GM21723 (cell line): ENCODE data around the gene CASS4.
A peak's percentile ranks its signal among the peaks of the same experiment; 100 is the strongest.
"Not testable (repeated sequence)": the region's sequence is repeated elsewhere in the genome, so short reads cannot be mapped to it uniquely, and the experiment has no call there.

Source experiments
- ATAC-seq: cut with Tn5 transposase; IDR thresholded peaks from one replicate; pipeline ENCODE4 v1.9.1; 2021; ENCODE audit warnings: mild to moderate bottlenecking, moderate library complexity; ENCODE audit not compliant: unreplicated experiment

CASS4 gene

GRCh38 chr20:56391596-56392131 is 20.4 kb upstream of the CASS4 start:
- peak; percentile 35 for ATAC-seq

DNA sequence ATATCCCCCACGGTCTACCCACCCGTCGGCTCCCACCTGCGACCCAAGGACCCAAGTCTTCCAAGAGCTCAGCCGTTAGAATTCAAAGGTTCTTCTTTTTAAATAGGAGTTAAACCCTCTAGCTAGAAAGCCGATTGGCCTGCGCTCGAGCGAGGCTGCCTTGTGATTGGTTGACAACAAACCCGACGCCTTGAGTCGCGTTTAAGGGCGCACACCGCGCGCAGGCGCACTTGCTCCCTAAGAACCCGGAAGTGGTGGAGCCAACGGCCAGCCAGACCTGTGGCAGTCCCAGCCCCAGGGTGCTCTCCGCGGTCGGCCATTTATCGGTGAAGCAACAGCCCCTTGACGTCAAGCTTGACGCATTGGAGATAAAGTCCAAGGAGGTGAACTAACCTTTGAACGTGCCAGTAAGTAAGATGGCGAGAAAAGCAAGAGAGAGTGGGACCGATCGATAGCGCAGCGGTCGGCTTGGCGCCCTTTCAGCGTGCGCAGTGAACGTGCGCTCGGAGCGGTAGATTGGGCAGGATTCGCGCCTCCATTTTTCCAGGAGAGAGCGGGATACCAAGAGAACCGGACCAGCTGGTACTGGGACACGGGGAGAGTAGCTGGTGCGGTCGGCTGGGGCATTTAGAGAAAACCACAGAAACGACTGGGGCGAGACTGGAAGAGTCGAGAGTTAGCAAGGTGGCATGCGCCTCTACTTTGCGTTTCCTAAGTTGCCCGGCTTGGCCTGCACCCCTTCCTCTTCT is 19.8 kb upstream of the CASS4 start, which contains the start of the genes AURKA and CSTF1:
AURKA (minus strand) TSS at position 84 of the 749 bp plus-strand sequence. CDS start 4,018 bp downstream, outside the sequence.
CSTF1 (plus strand) TSS at position 514 of the 749 bp plus-strand sequence. CDS start 2,908 bp downstream, outside the sequence.
- peak; percentile 93 for ATAC-seq

DNA sequence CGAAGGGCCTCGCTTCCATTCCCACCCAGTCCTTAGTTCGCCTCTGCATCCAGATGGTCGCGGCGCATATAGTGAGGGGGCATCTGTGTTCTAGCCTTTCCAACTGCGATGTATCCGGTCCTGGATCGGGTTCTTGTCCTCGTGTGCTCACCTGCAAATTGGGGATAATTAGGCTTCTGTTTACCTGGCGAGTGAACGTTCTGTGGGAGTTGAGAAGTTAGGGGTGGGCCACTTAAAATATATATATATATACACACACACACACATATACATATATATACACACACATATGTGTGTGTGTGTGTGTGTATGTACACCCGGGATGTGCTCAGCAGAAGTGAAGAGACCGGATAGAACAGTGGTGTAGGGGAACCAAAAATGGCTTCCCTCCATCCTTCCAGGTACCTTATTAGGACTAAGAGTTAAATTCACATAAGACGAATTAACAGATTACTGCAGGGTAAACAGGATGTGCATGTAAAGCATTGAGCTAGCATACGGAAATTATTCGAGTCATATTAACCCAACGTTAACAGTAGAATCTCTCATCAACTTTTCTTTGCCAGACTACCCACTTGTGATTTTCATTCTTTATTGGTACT is 19.1 kb upstream of the CASS4 start:
- peak; percentile 4 for ATAC-seq

- ATAC-seq: no peak
These were observed 18.4 kb upstream of the CASS4 start for GRCh38 chr20:56393653-56394052.

DNA sequence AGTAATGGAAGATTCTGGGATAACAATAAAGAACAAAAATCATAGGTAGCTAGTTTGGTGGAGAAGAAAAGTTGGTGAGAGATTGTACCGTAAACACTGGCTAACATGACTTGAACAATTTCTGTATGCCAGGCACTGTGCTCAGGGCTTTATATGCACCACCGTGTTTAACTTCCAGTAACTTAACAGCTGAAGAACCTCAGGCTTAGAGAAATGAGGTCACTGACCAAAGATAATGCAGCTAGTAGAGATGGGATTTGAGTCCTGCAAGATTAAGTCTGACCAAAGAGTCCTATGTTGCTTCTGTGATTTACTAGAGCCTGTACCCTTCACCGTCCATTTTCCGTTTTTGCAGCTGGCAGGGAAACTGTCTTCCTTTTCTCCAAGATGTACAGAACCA is 16.9 kb upstream of the CASS4 start:
- ATAC-seq: no peak

DNA sequence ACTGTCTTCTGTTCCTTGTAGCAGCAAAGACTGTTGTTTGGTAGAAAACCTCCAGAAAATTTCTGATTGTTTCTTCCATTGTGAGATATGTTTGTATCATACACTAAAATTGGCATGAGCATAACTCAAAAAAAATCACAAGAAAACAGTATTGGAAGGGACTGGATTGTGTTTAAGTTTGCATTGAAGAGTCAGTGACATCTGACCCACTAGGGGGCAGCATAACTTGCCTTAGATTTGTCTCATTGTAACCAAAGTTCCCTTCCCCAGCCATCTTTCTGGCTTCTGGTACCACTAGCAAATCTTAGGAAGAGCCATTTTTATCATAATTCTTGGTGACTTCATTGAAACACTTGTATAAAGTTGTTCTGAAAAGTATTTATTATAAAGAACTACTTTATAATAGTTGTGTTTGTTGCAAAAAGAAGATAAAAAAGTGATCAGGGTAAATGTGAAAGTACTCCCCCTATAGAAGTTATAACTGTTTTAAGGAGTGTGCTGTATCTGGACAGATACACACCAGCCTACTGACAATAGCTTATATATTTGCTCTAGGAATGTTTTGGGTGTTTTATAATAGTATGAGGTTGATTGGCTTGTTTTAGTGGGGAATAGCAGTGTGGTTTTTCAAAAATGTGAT is 11.9 kb upstream of the CASS4 start:
- peak; percentile 66 for ATAC-seq

- no peak for ATAC-seq
These were observed 8.6 kb upstream of the CASS4 start for GRCh38 chr20:56403465-56403864.

- ATAC-seq: not testable (repeated sequence)
These were observed 6.7 kb upstream of the CASS4 start for GRCh38 chr20:56405356-56405755.

DNA sequence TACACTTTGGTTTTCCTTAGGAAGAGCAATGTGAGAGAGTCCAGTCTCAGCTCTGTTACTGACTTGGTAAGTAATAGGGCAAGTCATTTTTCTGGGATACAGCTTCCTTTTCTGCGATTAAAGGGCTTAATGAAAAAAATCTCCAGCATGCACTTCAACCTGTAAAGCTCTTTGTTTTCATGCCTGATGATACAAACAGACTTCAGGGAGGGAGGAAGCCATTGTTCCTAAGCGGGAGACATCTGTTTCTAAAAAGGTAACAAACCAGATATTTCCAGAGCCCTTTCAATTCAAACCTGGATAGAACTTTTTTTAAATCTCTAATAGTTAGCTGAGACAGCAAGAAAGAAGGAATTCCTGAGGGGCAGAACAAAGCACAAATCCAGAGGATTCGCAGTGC is 5.2 kb upstream of the CASS4 start:
- no peak for ATAC-seq

- ATAC-seq: no peak
These were observed 2.5 kb upstream of the CASS4 start for GRCh38 chr20:56409521-56409920.

GRCh38 chr20:56409956-56410355 is 2.1 kb upstream of the CASS4 start:
- no peak for ATAC-seq

GRCh38 chr20:56411287-56411686 is 773 bp upstream of the CASS4 start:
- ATAC-seq: not testable (repeated sequence)

- no peak for ATAC-seq
These were observed 372 bp downstream of the CASS4 start for GRCh38 chr20:56412473-56412790.

GRCh38 chr20:56412949-56413348 is 889 bp downstream of the CASS4 start:
- ATAC-seq: no peak

DNA sequence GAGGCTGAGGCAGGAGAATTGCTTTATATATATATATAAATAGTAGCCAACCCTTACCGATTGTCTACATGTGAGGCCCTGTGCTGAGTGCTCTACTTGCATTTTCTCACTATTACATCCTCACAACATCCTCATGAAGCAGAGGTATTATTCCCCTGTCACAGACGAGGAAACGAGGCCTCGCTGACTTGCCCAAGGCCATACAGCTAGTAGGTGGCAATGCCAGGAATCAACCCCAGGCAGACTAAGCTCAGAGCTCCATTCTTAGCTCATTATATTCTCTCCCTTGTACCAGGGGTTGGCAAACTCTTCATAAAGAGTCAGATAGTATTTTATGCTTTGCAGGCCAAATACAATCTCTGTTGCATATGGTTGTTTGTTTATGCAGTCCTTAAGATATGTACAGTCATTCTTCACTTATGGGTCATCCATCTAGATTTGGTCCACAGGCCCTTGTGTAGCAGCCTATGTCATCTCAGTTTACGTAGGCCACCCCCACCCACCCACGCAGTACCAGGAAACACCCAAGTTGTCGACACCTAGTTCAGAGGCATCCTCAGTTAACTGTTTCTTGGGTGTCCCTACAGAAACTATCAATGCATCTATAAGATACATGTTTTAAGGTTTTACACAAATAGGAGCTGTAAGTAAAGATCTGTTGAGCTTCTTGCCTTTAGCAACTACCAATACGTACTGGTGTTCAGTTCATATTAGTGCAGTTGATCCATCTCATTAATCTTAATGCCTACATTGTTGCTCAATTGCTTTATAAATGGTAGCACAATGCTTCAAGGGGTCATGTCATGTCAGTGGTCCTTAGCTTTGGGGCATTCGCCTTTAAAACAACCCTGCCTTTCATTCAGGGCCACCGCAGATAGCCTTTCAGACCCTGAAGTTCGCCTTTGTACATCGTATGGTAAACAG is 3.0 kb downstream of the CASS4 start:
- no peak for ATAC-seq

DNA sequence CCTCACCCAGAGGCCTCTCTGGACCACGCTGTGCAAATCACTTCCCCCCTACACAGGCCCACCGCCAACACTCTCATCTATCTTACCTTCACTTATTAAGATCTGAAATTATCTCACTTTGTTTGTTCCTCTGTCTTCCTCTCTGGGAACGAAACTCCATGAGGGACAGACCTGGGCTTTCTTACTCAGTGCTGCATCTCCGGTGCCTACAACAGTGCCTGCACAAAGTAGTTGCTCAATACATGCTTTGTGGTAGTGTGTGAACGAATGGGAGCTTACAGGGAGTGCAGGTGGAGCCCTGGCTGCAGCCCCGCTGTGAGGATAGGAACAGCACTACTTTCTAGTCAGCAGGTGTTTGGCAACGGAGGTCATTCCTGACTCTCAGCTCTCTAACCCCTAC is 5.3 kb downstream of the CASS4 start:
- ATAC-seq: no peak

DNA sequence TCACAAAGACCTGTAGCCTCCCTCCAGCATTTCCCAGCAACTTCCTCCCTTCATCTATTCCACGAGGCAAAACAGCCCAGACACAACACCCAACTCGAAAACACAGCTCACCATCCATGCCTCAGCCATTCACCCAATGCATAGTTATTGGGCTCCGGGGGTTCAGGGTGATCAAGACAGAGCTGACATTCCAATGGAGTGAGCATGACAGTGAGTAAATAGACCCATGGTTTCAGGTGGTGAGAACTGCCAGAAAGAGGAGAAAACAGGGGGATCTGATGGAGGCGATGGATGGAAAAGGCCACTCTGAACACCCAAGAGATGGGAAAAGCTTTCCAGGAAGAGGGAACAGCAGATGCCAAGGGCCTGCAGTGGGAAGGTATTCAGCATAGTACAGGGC is 5.9 kb downstream of the CASS4 start:
- no peak for ATAC-seq

DNA sequence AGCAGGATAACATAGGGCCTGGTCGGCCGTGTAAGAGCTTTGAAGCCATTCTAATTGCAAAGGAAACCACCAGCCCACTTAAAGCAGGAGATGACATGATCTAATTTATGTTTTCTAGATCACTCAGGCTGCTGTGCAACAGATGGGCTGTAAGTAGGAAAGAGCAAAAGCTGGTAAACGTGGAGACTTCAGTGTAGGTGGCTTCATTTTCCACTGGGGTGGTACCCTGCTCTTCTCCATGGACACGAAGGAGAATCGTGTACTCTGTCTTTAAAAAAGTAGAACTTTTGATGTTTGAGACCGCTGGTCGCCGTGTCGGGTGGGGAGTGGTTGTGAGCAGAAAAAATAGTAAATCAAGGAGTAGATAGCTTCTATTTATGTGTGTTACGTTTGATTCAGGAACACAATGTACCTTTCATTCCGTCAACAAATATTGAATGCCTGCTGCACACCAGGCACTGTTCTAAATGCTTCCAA is 6.4 kb downstream of the CASS4 start:
- ATAC-seq: no peak

DNA sequence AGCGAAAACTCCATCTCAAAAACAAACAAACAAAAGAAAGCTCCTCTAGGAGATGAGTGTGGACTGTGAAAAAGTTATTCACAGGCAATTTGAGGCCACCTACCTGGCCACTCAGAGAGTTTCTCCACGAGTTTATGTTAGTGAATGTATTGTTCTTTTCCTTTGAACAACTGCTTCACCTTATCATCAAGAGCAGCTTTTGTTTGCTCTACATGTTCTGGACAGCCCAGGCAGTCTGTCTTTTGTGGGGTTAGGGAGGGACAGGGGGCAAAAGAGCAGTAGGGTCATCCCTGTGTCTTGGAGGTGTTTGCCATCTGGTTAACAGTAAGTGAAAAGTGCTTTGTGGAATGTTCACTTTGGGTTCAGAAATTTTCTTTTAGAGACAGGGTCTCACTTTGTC is 8.0 kb downstream of the CASS4 start:
- no peak for ATAC-seq

DNA sequence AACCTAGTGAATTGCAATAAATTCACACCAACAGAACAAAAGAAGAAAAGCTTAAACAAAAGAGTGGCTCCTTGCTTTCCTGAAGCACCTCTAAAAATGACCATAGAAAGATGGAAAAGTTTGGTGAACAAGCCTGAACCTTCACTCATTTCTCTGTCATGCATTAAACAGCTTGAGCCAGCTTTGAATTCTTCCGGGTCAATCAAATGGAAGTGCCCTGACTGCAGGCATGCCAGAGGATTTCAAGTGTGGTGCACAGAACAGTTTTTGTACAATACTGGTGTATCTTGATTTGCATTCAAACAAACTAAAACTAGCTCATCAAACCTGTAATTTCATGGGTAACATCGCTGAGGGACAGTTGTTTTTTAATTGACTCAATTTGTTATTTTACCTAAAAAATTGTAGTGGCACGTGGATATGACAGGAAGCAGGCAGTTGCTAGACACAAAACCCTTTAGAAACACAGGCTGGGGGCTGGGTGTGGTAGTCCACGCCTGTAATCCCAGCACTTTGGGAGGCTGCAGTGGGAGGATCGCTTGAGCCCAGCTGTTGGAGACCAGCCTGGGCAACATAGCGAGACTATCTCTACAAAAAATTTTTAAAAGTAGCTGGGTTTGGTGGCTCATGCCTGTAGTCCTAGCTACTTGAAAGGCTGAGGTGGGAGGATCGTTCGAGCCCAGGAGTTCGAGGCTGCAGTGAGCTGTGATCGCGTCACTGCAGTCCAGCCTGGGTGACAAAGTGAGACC is 9.1 kb downstream of the CASS4 start:
- no peak for ATAC-seq
